ENCODE measurements around the gene TCP1. TPM values are rescaled to one million over a fixed set of nuclear protein-coding genes. Genes with fewer than 3 reads are reported as not detected.

TCP1 gene
- total and polyA plus RNA-seq, 9 of the 15 experiments (the other 6 are each of a cell fraction or from before 2014, with no cell fraction given): 331 to 801 (median 645) TPM

GRCh38 chr6:159789377-159790148, at the start of gene TCP1 (continued):
- TF ChIP-seq, protein P1, sequence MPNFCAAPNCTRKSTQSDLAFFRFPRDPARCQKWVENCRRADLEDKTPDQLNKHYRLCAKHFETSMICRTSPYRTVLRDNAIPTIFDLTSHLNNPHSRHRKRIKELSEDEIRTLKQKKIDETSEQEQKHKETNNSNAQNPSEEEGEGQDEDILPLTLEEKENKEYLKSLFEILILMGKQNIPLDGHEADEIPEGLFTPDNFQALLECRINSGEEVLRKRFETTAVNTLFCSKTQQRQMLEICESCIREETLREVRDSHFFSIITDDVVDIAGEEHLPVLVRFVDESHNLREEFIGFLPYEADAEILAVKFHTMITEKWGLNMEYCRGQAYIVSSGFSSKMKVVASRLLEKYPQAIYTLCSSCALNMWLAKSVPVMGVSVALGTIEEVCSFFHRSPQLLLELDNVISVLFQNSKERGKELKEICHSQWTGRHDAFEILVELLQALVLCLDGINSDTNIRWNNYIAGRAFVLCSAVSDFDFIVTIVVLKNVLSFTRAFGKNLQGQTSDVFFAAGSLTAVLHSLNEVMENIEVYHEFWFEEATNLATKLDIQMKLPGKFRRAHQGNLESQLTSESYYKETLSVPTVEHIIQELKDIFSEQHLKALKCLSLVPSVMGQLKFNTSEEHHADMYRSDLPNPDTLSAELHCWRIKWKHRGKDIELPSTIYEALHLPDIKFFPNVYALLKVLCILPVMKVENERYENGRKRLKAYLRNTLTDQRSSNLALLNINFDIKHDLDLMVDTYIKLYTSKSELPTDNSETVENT (CRISPR knock-in tag; IDR thresholded peaks at IDR 0.05): peak; percentile 78
- peak; percentile 13; the same call in 1 of the 2 replicates for TF ChIP-seq ZEB2 (IDR thresholded peaks at IDR 0.05)
- peak; percentile 99 for TF ChIP-seq NRF1 (conservative IDR thresholded peaks at IDR 0.05 in 1 of 2, IDR thresholded peaks at IDR 0.05 in 1 of 2)
- TF ChIP-seq ZNF134 (CRISPR knock-in tag; conservative IDR thresholded peaks at IDR 0.05): 0 out of 2 replicates have a peak, but pooled peaks have one; percentile 54
- TF ChIP-seq CBX1 (IDR thresholded peaks at IDR 0.05; ENCODE audit: low read depth): peak; percentile 81; the same call in 1 of the 2 replicates
- TF ChIP-seq ZNF695 (CRISPR knock-in tag; IDR thresholded peaks at IDR 0.05): peak; percentile 41; the same call in 1 of the 2 replicates
- peak; percentile 80 for TF ChIP-seq CREM (IDR thresholded peaks at IDR 0.05; ENCODE audit: low read depth)
- TF ChIP-seq, protein P2, sequence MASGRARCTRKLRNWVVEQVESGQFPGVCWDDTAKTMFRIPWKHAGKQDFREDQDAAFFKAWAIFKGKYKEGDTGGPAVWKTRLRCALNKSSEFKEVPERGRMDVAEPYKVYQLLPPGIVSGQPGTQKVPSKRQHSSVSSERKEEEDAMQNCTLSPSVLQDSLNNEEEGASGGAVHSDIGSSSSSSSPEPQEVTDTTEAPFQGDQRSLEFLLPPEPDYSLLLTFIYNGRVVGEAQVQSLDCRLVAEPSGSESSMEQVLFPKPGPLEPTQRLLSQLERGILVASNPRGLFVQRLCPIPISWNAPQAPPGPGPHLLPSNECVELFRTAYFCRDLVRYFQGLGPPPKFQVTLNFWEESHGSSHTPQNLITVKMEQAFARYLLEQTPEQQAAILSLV (tag; IDR thresholded peaks at IDR 0.05): no peak
- TF ChIP-seq E2F4 (CRISPR knock-in tag; IDR thresholded peaks at IDR 0.05; ENCODE audit: low read depth): peak; percentile 87
- no peak for TF ChIP-seq KAT8 (IDR thresholded peaks at IDR 0.05; ENCODE audit: low read depth)
- TF ChIP-seq FOXK1 (CRISPR knock-in tag; IDR thresholded peaks at IDR 0.05; ENCODE audit: borderline replicate concordance): peak; percentile 58; the same call in 1 of the 2 replicates
- TF ChIP-seq HNRNPK (IDR thresholded peaks at IDR 0.05; ENCODE audit: low read depth, low read length, poor library complexity, severe bottlenecking): no peak
- peak; percentile 23; the same call in 1 of the 2 replicates for TF ChIP-seq NR2C2 (CRISPR knock-in tag; IDR thresholded peaks at IDR 0.05)
- no peak for TF ChIP-seq NR2C2 (tag; IDR thresholded peaks at IDR 0.05)
- no peak for TF ChIP-seq YBX1 (IDR thresholded peaks at IDR 0.05)
- no peak for TF ChIP-seq SLC30A9 (CRISPR knock-in tag; IDR thresholded peaks at IDR 0.05)
- TF ChIP-seq CBFB (CRISPR knock-in tag; IDR thresholded peaks at IDR 0.05): no peak
- no peak for TF ChIP-seq THAP7 (CRISPR knock-in tag; IDR thresholded peaks at IDR 0.05)
- TF ChIP-seq, protein P3, sequence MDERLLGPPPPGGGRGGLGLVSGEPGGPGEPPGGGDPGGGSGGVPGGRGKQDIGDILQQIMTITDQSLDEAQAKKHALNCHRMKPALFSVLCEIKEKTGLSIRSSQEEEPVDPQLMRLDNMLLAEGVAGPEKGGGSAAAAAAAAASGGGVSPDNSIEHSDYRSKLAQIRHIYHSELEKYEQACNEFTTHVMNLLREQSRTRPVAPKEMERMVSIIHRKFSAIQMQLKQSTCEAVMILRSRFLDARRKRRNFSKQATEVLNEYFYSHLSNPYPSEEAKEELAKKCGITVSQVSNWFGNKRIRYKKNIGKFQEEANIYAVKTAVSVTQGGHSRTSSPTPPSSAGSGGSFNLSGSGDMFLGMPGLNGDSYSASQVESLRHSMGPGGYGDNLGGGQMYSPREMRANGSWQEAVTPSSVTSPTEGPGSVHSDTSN (CRISPR knock-in tag; IDR thresholded peaks at IDR 0.05; ENCODE audit: low read depth): no peak
- TF ChIP-seq, protein P3 (tag; conservative IDR thresholded peaks at IDR 0.05; ENCODE audit: low read depth): no peak
- 0 out of 2 replicates have a peak, but pooled peaks have one; percentile 47 for TF ChIP-seq ZNF561 (CRISPR knock-in tag; conservative IDR thresholded peaks at IDR 0.05)
- TF ChIP-seq ZSCAN29 (IDR thresholded peaks at IDR 0.05): no peak

Measured in K562 (cell line).